Erythroblast (primary cell): ENCODE data around the gene FLT3LG.
"Not testable (repeated sequence)": the region's sequence is repeated elsewhere in the genome, so short reads cannot be mapped to it uniquely, and the experiment has no call there.

ENCODE experiments used
- DNase-seq, 2 experiments: peaks; one replicate each; lab custom pipeline; 2025; lab: John Stamatoyannopoulos, UW
- GATA1 ChIP-seq: IDR thresholded peaks from 2 replicates; pipeline ENCODE4 v1.6.1; 2011; ENCODE audit warnings: low read depth, mild to moderate bottlenecking, control low read depth, low read length, moderate library complexity
- POLR2A ChIP-seq: IDR thresholded peaks from 2 replicates; pipeline ENCODE4 v1.6.1; 2011; ENCODE audit warnings: mild to moderate bottlenecking, low read length

FLT3LG gene

DNA sequence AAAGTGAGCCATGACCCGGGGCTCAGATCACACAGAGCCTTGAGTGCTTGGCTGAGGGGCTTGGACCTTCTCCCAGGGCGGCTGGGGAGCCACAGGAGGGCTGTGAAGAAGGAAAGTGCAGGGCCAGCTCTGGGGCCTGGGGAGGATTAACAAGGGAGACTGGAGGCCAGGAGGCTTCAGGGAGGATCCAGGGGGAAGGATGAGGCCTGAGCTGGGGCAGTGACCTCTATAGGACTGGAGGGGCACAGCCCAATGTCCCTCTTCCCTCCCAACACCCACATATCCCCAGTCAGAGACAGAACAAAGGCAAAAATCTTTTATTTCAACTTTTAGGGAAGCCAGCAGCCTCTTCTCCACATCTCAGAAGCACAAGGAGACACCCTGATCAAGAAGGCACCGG, 28.0 kb upstream of the FLT3LG start:
- DNase-seq = no peak
- TF ChIP-seq GATA1 = no peak
- TF ChIP-seq POLR2A = no peak

DNA sequence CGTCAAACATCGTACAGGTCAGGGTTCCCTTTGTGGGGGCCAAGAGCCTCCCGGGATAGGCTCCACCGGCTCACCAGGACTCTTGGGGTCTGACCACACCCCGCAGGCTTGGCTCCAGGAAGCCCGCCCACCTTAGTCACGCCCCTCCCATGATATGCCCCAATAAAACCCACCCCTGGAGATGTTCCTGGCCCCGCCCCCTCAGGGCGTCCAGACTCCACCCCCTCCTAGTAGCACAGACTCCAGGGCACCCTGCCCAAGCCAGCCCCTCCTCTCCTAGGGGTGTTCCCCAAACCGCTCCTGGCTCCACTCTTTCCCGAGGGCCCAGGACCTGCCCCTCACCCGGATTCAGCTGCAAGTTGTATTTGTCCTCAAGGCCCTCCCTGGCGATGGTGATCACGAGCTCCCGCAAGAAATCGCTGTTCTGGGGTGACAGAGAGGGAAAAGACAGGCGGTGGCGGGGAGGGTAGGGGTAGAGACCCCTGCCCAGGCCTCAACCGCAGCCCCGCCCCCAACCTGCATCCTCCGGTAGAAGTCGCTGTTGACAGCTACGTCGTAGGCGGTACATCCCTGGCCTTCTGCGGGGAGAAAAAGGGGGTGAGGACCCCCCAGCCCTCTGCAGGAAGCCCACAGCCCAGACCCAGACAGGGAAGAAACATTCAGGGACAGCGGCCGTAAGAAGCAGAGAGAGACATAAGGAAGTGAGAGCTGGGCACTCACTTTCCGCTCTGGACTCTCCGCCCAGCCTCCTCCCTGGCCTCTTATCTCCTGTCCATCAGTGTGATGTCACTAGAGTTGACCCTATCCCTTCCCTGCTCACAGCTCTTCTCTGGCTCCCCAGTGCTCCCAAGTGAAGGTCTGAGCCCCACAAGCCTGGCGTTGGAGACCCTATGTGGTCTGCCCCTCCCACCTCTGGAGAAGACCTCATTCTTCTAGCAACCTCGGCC, 26.3 kb upstream of the FLT3LG start:
- TF ChIP-seq GATA1 = no peak
- TF ChIP-seq POLR2A = no peak
- DNase-seq = peak in 1 of 2 experiments; percentile 67

DNA sequence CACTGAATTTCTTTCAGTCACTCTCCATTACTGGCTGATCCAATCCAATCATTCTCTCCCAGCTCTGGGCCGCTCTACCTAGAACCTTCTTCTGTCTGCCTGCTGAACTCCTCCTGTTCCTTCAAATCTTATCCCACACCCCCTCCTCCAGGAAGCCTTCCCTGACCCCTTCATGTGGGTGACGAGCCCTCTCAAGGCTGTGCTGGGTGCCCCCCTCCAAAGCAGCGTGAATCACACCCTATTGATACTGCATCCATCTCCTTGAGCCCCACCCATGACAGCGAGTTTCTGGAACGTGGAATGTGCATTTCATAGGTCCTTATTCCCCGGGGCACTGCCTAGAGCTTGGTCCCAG, 25.6 kb upstream of the FLT3LG start:
- no peak for DNase-seq
- no peak for TF ChIP-seq POLR2A
- no peak for TF ChIP-seq GATA1

DNA sequence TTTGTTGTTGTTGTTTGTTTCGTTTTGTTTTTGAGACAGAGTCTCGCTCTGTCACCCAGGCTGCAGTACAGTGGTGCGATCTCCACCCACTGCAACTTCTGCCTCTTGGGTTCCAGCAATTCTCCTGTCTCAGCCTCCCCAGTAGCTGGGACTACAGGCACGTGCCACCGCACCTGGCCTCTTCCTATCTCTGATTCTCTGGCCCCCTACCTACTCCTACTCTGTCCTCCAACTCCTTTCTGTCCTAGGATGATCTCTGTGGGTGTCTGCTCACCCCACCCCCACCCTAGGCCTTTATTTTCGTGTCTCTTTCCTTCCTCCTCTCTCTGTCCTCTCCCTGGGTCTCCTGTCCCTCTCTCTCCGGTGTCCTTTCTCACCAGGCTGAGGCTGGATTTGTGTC, 23.6 kb upstream of the FLT3LG start:
- DNase-seq = no peak
- TF ChIP-seq GATA1 (no peak), POLR2A (no peak)

DNA sequence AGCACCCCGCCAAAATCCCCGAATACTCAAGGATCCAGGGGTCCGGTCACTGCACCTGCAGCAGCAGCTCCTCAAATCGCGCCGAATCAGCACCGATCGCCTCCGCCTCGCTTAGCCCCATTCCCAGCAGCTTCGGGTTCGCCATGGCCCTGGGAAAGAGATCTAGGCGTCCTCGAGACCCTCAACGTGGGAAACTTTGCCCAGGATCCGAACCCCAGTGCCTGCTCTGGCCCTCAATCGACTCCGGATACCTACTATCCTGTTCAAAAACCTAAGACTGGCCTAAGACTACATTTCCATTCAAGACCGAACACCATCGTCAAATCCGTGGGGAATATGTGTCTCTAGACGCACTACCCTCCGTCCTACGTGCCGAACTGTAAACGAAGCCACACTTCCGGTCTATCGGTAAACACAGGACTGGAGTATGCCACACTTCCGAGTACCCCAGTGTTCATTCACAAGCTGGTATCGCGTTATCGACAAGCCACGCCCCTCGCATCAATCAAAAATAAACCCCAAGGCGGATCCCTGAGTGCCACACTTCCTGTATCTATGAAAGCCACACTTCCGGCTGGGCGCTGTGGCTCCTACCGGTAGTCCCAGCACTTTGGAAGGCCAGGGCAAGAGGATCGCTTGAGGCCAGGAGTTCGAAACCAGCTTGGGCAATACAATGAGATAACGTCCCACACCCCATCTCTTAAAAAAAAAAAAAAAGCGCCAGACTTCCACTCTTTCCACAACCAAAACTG, 22.4 kb upstream of the FLT3LG start, which contains the start of gene PIH1D1:
TSS of gene PIH1D1 (minus strand) at position 385 of the 752 bp plus-strand sequence. CDS start at position 145, 240 bp downstream.
- TF ChIP-seq POLR2A (peak; percentile 91), GATA1 (no peak)

DNA sequence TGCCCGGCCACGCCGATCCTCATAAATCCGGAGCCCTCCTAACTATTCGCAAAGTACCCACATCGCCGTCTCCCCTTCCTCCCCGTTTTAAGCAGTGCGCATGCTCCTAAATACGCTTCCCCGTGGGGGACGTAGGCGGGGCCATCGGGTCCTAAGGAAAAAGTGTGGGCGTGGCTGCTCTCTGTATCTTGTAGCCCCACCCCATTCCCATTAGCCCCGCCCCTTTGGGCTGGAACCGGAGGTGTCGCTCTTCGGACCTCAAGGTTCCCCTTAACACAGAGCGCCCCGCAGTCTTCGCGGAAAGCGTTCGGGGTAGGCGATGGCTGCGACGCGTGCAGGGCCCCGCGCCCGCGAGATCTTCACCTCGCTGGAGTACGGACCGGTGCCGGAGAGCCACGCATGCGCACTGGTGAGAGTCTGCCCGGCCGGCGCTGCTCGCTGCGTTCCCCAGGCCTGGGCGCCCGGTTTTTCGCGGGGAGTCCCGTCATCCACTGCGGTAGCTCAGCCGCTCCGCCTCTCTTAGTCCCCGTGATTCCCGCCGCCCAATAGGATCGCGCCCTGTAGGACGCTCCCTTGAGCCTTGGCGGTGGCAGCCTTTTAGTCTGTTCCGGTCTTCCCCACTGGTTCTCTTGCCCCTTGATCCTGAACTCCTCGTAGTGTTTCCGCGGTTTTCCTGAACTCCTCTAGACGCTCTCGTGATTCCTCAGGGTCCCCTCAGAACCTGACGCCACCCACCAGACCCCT, 20.8 kb upstream of the FLT3LG start, which contains the start of gene ALDH16A1:
TSS of gene ALDH16A1 (plus strand) at position 213 of the 744 bp plus-strand sequence. CDS start at position 320, 107 bp downstream.
- no peak for TF ChIP-seq GATA1
- peak; percentile 99 for TF ChIP-seq POLR2A
- DNase-seq = peak; percentile 98 to 99

More for the DNA sequence above, 22.4 kb upstream of the FLT3LG start, which contains the start of gene PIH1D1:
- DNase-seq = peak; percentile 98 to 100

DNA sequence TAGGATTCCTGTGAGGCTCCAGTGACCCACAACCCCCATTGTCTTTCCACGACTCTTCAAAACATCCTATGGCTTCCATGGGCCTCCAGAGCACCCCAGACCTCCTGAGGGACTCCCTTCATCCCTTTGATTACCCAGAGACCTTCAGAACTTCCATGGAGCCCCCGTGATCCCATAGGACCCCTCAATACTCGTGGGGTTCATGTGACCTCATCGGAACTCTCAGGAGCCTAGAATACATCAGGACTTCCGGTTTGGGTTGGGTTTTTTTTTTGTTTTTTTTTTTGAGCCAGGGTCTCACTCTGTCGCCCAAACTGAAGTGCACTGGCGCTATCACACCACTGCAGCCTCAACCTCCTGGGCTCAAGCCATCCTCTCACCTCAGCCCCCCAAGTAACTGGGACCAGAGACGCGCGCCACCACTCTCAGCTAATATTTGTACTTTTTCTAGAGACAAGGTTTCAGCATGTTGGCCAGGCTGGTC, 20.2 kb upstream of the FLT3LG start:
- TF ChIP-seq POLR2A = peak; percentile 6
- TF ChIP-seq GATA1 = no peak
- DNase-seq = no peak

DNA sequence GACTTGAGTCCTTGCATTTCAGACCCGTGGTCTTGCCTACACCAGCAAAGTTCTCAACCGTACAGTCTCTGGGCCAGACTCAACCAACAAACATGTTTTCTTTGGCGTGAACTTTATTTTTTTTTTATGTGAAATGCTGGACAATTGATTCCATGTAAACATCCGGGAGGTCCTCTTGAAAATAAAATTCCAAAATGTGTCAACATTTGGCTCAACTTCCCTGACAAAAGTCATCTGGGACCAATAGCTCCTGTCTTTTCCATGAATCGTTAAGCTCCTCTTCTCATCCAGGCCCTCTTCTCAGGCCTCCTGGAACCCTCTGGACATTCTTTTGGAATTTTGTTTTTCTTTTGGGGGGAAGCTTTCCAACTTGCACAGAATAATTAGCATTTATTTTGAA, 18.2 kb upstream of the FLT3LG start:
- TF ChIP-seq GATA1 (no peak), POLR2A (no peak)
- DNase-seq = no peak

DNA sequence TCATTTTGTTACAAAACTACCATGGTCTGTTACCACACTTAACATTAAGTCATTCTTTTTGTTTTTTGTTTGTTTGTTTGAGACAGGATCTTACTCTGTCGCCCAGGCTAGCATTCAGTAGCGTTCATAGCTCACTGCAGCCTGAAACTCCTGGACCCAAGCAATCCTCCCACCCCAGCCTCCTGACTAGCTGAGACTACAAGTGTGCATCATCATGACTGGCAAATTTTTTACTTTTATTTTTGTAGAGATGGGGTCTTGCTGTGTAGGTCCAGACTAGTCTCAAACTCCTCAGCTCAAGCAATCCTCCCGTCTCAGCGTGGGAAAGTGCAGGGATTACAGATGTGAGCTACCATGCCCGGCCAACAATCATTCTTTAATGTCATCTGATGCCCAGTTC, 17.7 kb upstream of the FLT3LG start:
- no peak for DNase-seq
- no peak for TF ChIP-seq GATA1
- TF ChIP-seq POLR2A = no peak

DNA sequence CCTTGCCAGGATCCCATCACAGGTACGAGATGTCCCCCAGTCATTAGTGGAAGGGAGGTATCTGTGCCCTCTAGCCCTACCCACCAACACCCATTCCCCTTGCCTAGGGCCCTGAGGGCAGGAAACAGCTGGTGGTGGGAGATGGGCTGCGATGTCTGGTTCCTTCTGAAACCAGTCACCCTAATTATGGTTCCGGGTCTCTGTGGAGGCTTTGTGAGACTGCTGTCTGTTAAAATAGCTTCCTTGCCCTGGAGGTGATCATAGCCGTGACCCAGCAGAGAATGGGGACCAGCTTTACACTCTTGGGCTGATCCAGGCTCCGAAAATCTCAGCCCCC, 15.5 kb upstream of the FLT3LG start:
- no peak for DNase-seq
- no peak for TF ChIP-seq POLR2A
- no peak for TF ChIP-seq GATA1

DNA sequence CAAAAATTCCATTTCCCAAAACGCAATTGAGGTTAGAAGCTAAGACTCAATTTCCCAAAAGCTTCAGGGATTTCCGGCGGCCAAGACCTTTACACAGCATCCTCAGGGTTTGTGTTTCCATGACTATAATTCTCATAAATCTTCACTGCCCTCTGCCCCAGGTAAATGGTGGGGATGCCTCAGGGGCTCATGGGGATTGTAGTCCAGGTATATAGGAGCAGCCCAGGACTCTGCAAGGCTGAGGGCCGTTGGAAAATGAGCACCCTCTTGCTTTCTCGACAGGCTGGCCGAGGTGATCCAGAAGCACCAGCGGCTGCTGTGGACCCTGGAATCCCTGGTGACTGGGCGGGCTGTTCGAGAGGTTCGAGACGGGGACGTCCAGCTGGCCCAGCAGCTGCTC, 14.6 kb upstream of the FLT3LG start:
- no peak for DNase-seq
- no peak for TF ChIP-seq POLR2A
- TF ChIP-seq GATA1 = no peak

DNA sequence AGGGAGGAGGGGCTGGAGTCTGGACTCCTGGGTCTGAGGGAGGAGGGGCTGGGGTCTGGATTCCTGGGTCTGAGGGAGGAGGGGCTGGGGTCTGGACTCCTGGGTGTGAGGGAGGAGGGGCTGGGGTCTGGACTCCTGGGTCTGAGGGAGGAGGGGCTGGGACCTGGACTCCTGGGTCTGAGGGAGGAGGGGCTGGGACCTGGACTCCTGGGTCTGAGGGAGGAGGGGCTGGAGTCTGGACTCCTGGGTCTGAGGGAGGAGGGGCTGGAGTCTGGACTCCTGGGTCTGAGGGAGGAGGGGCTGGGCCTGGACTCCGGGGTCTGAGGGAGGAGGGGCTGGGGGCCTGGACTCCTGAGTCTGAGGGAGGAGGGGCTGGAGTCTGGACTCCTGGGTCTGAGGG, 12.9 kb upstream of the FLT3LG start:
- not testable (repeated sequence) for DNase-seq

DNA sequence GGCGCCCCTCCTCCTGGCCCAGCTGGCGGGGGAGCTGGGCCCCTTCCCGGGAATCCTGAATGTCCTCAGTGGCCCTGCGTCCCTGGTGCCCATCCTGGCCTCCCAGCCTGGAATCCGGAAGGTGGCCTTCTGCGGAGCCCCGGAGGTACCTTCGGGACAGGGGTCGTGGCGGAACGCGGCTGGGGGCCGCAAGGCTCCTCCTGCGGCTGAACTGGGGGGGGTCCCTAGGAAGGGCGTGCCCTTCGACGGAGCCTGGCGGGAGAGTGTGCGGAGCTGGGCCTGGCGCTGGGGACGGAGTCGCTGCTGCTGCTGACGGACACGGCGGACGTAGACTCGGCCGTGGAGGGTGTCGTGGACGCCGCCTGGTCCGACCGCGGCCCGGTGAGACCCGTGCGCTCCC, 12.4 kb upstream of the FLT3LG start:
- TF ChIP-seq GATA1 (no peak), POLR2A (no peak)
- DNase-seq = no peak

DNA sequence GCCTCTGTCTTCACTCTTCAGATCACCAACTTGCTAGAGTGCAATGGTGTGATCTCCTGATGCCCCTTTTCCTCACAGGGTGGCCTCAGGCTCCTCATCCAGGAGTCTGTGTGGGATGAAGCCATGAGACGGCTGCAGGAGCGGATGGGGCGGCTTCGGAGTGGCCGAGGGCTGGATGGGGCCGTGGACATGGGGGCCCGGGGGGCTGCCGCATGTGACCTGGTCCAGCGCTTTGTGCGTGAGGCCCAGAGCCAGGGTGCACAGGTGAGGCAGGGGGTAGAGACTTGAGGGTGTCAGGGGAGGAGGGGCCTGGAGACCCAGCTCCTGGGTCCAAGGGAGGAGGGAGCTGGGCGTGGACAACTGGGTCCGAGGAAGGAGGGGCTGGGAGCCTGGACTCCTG, 11.5 kb upstream of the FLT3LG start:
- no peak for DNase-seq
- no peak for TF ChIP-seq GATA1
